IMR-90 (cell line): ENCODE data around the gene ATG9B. TPM values are rescaled to one million over a fixed set of nuclear protein-coding genes. Genes with fewer than 3 reads are reported as not detected.
A peak's percentile ranks its signal among the peaks of the same experiment; 100 is the strongest.

Experiments used
- ATAC-seq: fragments of 200-7000 bp; cut with Tn5 transposase; 2 replicates; pipeline ENCODE4 v1.9.1; 2020; ENCODE audit warnings: low read depth, mild to moderate bottlenecking, moderate library complexity
- BruUV-seq: library from RNA; stranded (reverse); fragments of 400-500 nt; replicated peaks from 2 replicates; lab custom pipeline; 2021; lab: Mats Ljungman, UMichigan
- CTCF ChIA-PET: fragments of 300-600 bp; formaldehyde crosslinking; extraction: SDS; loops from one replicate; lab custom pipeline; 2021; ENCODE audit warnings: antibody characterized with exemption; lab: Yijun Ruan, JAX
- POLR2A ChIA-PET: fragments of 300-600 bp; sonication (Branson Sonifier 250); formaldehyde crosslinking; loops from one replicate; lab custom pipeline; 2022; ENCODE audit warnings: antibody characterized with exemption; ENCODE audit not compliant: unreplicated experiment; lab: Charles Lee
- DNase-seq: peaks from one replicate; pipeline ENCODE4 v3.0.0; 2013
- H2AFZ ChIP-seq: replicated peaks from 2 replicates; pipeline ENCODE3; 2013; ENCODE audit warnings: low read length, mild to moderate bottlenecking; ENCODE audit not compliant: poor library complexity
- H2AK5ac ChIP-seq: 2 replicates; pipeline ENCODE4 v1.6.1; 2013; ENCODE audit warnings: low read depth, low read length, inconsistent platforms
- H2AK9ac ChIP-seq: replicated peaks from 2 replicates; pipeline ENCODE3; 2013; ENCODE audit warnings: mild to moderate bottlenecking, low read depth, low read length, moderate library complexity; ENCODE audit not compliant: poor library complexity
- H2BK120ac ChIP-seq: 2 replicates; pipeline ENCODE4 v1.6.1; 2013; ENCODE audit warnings: low read depth, low read length, inconsistent platforms
- H2BK15ac ChIP-seq: 3 replicates; pipeline ENCODE4 v1.6.1; 2013; ENCODE audit warnings: low read depth, low read length, inconsistent platforms
- H2BK20ac ChIP-seq: 2 replicates; pipeline ENCODE4 v1.6.1; 2013; ENCODE audit warnings: low read depth, mild to moderate bottlenecking, inconsistent platforms, low read length, moderate library complexity
- H2BK5ac ChIP-seq: 2 replicates; pipeline ENCODE4 v1.6.1; 2013; ENCODE audit warnings: mild to moderate bottlenecking, low read depth, low read length, inconsistent platforms; ENCODE audit not compliant: poor library complexity, severe bottlenecking
- H3K14ac ChIP-seq: replicated peaks from 2 replicates; pipeline ENCODE4 v1.6.1; 2013; ENCODE audit warnings: low read depth, low read length, inconsistent platforms
- H3K18ac ChIP-seq: 2 replicates; pipeline ENCODE4 v1.6.1; 2013; ENCODE audit warnings: low read depth, low read length, control low read depth
- H3K23ac ChIP-seq: 2 replicates; pipeline ENCODE4 v1.6.1; 2013; ENCODE audit warnings: low read depth, low read length, inconsistent platforms
- H3K27ac ChIP-seq: 2 replicates; pipeline ENCODE4 v1.5.1; 2013; ENCODE audit warnings: mild to moderate bottlenecking, control low read depth, low read length; ENCODE audit not compliant: insufficient read depth
- H3K27me3 ChIP-seq: 2 replicates; pipeline ENCODE4 v1.6.1; 2013; ENCODE audit warnings: low read length; ENCODE audit not compliant: control insufficient read depth, insufficient read depth
- H3K36me3 ChIP-seq: 2 replicates; pipeline ENCODE4 v1.6.1; 2013; ENCODE audit warnings: low read length, mixed read lengths; ENCODE audit not compliant: control insufficient read depth, insufficient read depth
- H3K4ac ChIP-seq: 2 replicates; pipeline ENCODE4 v1.6.1; 2013; ENCODE audit warnings: low read depth, low read length, inconsistent platforms
- H3K4me1 ChIP-seq: 2 replicates; pipeline ENCODE4 v1.6.1; 2013; ENCODE audit warnings: low read length, mixed read lengths; ENCODE audit not compliant: control insufficient read depth, insufficient read depth
- H3K4me2 ChIP-seq: 2 replicates; pipeline ENCODE4 v1.6.1; 2013; ENCODE audit warnings: low read depth, mild to moderate bottlenecking, control low read depth, low read length, moderate library complexity
- H3K4me3 ChIP-seq: 2 replicates; pipeline ENCODE4 v1.5.1; 2013; ENCODE audit warnings: low read depth, mild to moderate bottlenecking, control low read depth, low read length, moderate library complexity; ENCODE audit not compliant: insufficient read depth
- H3K56ac ChIP-seq: 2 replicates; pipeline ENCODE4 v1.6.1; 2013; ENCODE audit warnings: low read length, inconsistent platforms; ENCODE audit not compliant: insufficient read depth; ENCODE audit errors: extremely low read depth
- H3K79me1 ChIP-seq, 2 experiments: 2 replicates each; pipeline ENCODE4 v1.6.1; 2013; ENCODE audit warnings: low read length in 2 of 2, inconsistent platforms in 1 of 2, low read depth in 1 of 2
- H3K9ac ChIP-seq: 2 replicates; pipeline ENCODE4 v1.6.1; 2013; ENCODE audit warnings: low read depth, low read length, control low read depth
- H3K9me1 ChIP-seq: 2 replicates; pipeline ENCODE4 v1.6.1; 2013; ENCODE audit warnings: low read length, inconsistent platforms; ENCODE audit not compliant: insufficient read depth
- H3K9me3 ChIP-seq: 2 replicates; pipeline ENCODE4 v1.6.1; 2013; ENCODE audit warnings: low read length; ENCODE audit not compliant: control insufficient read depth, insufficient read depth
- H4K20me1 ChIP-seq: 2 replicates; pipeline ENCODE4 v1.6.1; 2013; ENCODE audit warnings: low read length, inconsistent platforms; ENCODE audit not compliant: insufficient read depth
- H4K5ac ChIP-seq: 2 replicates; pipeline ENCODE4 v1.6.1; 2013; ENCODE audit warnings: mild to moderate bottlenecking, low read depth, low read length, control low read depth
- H4K8ac ChIP-seq, 2 experiments: 2 replicates each; pipeline ENCODE4 v1.6.1; 2013; ENCODE audit warnings: low read depth in 2 of 2, low read length in 2 of 2, control low read depth in 1 of 2, inconsistent platforms in 1 of 2
- H4K91ac ChIP-seq: 2 replicates; pipeline ENCODE4 v1.6.1; 2013; ENCODE audit warnings: low read depth, low read length, inconsistent platforms; ENCODE audit not compliant: insufficient read depth
- CEBPB ChIP-seq: IDR thresholded peaks from 2 replicates; pipeline ENCODE4 v1.6.1; 2012; ENCODE audit warnings: low read depth, low read length, improper control_type of control experiment
- FOS ChIP-seq: fragments of 150-350 bp; IDR thresholded peaks from 2 replicates; pipeline ENCODE4 v1.6.1; 2016; ENCODE audit warnings: low read depth, low read length
- MAZ ChIP-seq: IDR thresholded peaks from 2 replicates; pipeline ENCODE4 v1.6.1; 2012; ENCODE audit warnings: low read depth, mild to moderate bottlenecking, low read length, improper control_type of control experiment, moderate library complexity, borderline replicate concordance
- NFE2L2 ChIP-seq: fragments of 150-350 bp; IDR thresholded peaks from 2 replicates; pipeline ENCODE4 v1.6.1; 2016; ENCODE audit warnings: low read depth, mild to moderate bottlenecking, low read length
- POLR2A ChIP-seq: IDR thresholded peaks from 2 replicates; pipeline ENCODE4 v1.6.1; 2012; ENCODE audit warnings: mild to moderate bottlenecking, low read depth, low read length
- RAD21 ChIP-seq: IDR thresholded peaks from 2 replicates; pipeline ENCODE4 v1.6.1; 2012; ENCODE audit warnings: low read length, improper control_type of control experiment
- RCOR1 ChIP-seq: IDR thresholded peaks from 2 replicates; pipeline ENCODE4 v1.6.1; 2012; ENCODE audit warnings: mild to moderate bottlenecking, low read length, improper control_type of control experiment; ENCODE audit not compliant: insufficient replicate concordance
- RFX5 ChIP-seq: IDR thresholded peaks from 2 replicates; pipeline ENCODE4 v1.8.0; 2012; ENCODE audit warnings: low read depth, mild to moderate bottlenecking, low read length, moderate library complexity
- USF2 ChIP-seq: fragments of 150-350 bp; IDR thresholded peaks from 2 replicates; pipeline ENCODE4 v1.6.1; 2017; ENCODE audit warnings: mild to moderate bottlenecking, antibody characterized with exemption, low read length, low read depth
- WGBS, 2 experiments: methylation state at CpG; one replicate each; pipeline versions ENCODE4 v1.1.5 to v1.1.7; 2013; ENCODE audit warnings: missing lambda C conversion rate in 2 of 2; ENCODE audit not compliant: insufficient read length in 1 of 2; ENCODE audit errors: extremely low coverage in 2 of 2; 5-methylcytosine and 5-hydroxymethylcytosine counted together
- dilution Hi-C: fragments of 300-500 bp; cut with HindIII; formaldehyde crosslinking; loops from one replicate; pipeline ENCODE4 v1.14.3; 2018; ENCODE audit warnings: low sequenced_read_pairs; ENCODE audit not compliant: unreplicated experiment
- in situ Hi-C: fragments of 300-500 bp; cut with MboI; formaldehyde crosslinking; loops from 3 replicates; pipeline ENCODE4 v1.14.3; 2019; ENCODE audit warnings: low sequenced_read_pairs, inconsistent platforms, mixed read lengths
- intact Hi-C: fragments of 100-400 bp; cut with micrococcal nuclease; formaldehyde crosslinking; loops from 2 replicates; pipeline ENCODE4 v1.10.0; 2022
- polyA plus RNA-seq, 3 experiments: library from polyadenylated mRNA; depleted of rRNA; stranded (reverse); fragments of >200 nt; gene quantifications; 2 replicates each; pipeline ENCODE4 v1.2.3, GENCODE V29; 2012; ENCODE audit warnings: low replicate concordance in 1 of 3
- total RNA-seq: library from RNA; depleted of rRNA; stranded (reverse); fragments of >200 nt; gene quantifications from 2 replicates; pipeline ENCODE4 v1.2.3, GENCODE V29; 2012

Gene ATG9B
- total and polyA plus RNA-seq, 2 of the 4 experiments (the other 2 are of a cell fraction), result 0.18 to 0.91 TPM

- H3K27me3 ChIP-seq, result peaks cover 46% of the 10 kb centered on the region
- WGBS, 2 experiments, result 87% methylated on average over 3 of the region's 9 CpGs; no CpG with 5 or more reads in 1 of the 2 experiments
- 0 out of 2 replicates have a peak overlapping the region, but pooled peaks have one; percentile 24 for H3K9ac ChIP-seq
- H3K4me2 ChIP-seq, result peak overlapping the region; percentile 71; the same call in 1 of the 2 replicates
- no peak overlapping the region for H4K5ac ChIP-seq
- no peak overlapping the region; the same call in 1 of the 2 replicates for H3K18ac ChIP-seq
- ChIA-PET CTCF (no interaction called here), POLR2A (no interaction called here)
- H4K20me1 ChIP-seq, result no peaks in the 10 kb centered on the region; the same call in 1 of the 2 replicates
- BruUV-seq, result no TSS peak
- H2BK20ac ChIP-seq, result no peak overlapping the region
- H3K23ac ChIP-seq, result no peak overlapping the region
- dilution Hi-C loops, result no loop called here
- H3K79me1 ChIP-seq, result no peaks in the 10 kb centered on the region
- no peak overlapping the region for H2AFZ ChIP-seq
- H4K8ac ChIP-seq, result no peak overlapping the region
- no peak overlapping the region for H3K14ac ChIP-seq
- ATAC-seq (no peak), DNase-seq (no peak)
- no peaks in the 10 kb centered on the region for H3K9me1 ChIP-seq
- intact Hi-C loops, result no loop called here
- no peak overlapping the region for H2AK9ac ChIP-seq
- H3K4ac ChIP-seq, result no peak overlapping the region
- H3K4me3 ChIP-seq, result no peak overlapping the region
- H3K56ac ChIP-seq, result no peak overlapping the region
- no peak overlapping the region for H2BK5ac ChIP-seq
- H2AK5ac ChIP-seq, result no peak overlapping the region
- H3K9me3 ChIP-seq, result no peaks in the 10 kb centered on the region
- H3K27ac ChIP-seq, result no peak overlapping the region
- TF ChIP-seq CEBPB (no peak), RFX5 (no peak), NFE2L2 (no peak), RAD21 (no peak), FOS (no peak), POLR2A (no peak), USF2 (no peak), MAZ (no peak), RCOR1 (no peak)
- H3K36me3 ChIP-seq, result no peaks in the 10 kb centered on the region
- H2BK15ac ChIP-seq, result no peak overlapping the region
- no peak overlapping the region for H4K91ac ChIP-seq
- in situ Hi-C loops, result loop anchor here (25.0 kb wide), 1 partner anchor 563 kb away; a partner anchor contains a TSS
- H2BK120ac ChIP-seq, result no peak overlapping the region
- H3K4me1 ChIP-seq, result peaks cover 29% of the 10 kb centered on the region; the same call in 1 of the 2 replicates
Observed at GRCh38 chr7:150975536-150976319, 48.6 kb downstream of the ATG9B start.
